GM12878 (cell line): Measurements from ENCODE around the gene ITPRIP. TPM values are rescaled to one million over a fixed set of nuclear protein-coding genes. Genes with fewer than 3 reads are reported as not detected.

ENCODE experiments used
- ATAC-seq: fragments of 200-7000 bp; cut with Tn5 transposase; 3 replicates; pipeline ENCODE4 v1.9.1; 2020; ENCODE audit warnings: mild to moderate bottlenecking, moderate library complexity
- BruUV-seq: library from RNA; stranded (reverse); fragments of 400-500 nt; replicated peaks from 2 replicates; lab custom pipeline; 2021; lab: Mats Ljungman, UMichigan
- CTCF ChIA-PET: fragments of 300-600 bp; sonication (Branson Sonifier 250); formaldehyde crosslinking; extraction: SDS; loops from one replicate; lab custom pipeline; 2021; ENCODE audit warnings: inconsistent platforms; lab: Yijun Ruan, JAX
- POLR2A ChIA-PET: fragments of 350-600 bp; formaldehyde crosslinking; extraction: SDS; loops from one replicate; lab custom pipeline; 2021; ENCODE audit warnings: inconsistent platforms; lab: Charles Lee
- RAD21 ChIA-PET: fragments of 300-600 bp; sonication (Branson Sonifier 250); formaldehyde crosslinking; loops from one replicate; lab custom pipeline; 2023; ENCODE audit warnings: antibody characterized with exemption; ENCODE audit not compliant: unreplicated experiment; lab: Charles Lee
- SMC1A ChIA-PET: fragments of 300-600 bp; sonication (Branson Sonifier 250); formaldehyde crosslinking; loops from one replicate; lab custom pipeline; 2023; ENCODE audit not compliant: unreplicated experiment, uncharacterized antibody; lab: Charles Lee
- DNase-seq: peaks from one replicate; pipeline ENCODE4 v3.0.0-alpha.2; 2011; ENCODE audit warnings: low read depth, low spot score
- FAIRE-seq: peaks from 3 replicates; lab custom pipeline; 2011; peaks lifted over from hg19 to GRCh38; lab: Jason Lieb, UNC
- H2AFZ ChIP-seq: 2 replicates; pipeline ENCODE4 v1.6.0; 2011; ENCODE audit warnings: low read depth, low read length, control low read depth; ENCODE audit not compliant: control insufficient read depth
- H3K27ac ChIP-seq: 2 replicates; pipeline ENCODE4 v1.5.1; 2011; ENCODE audit warnings: control low read depth; ENCODE audit not compliant: control insufficient read depth, insufficient read depth
- H3K27me3 ChIP-seq, 2 experiments: replicated peaks in 1 of 2; 2 replicates each; pipeline versions ENCODE4 v1.6.0 to v1.6.1; 2011; ENCODE audit warnings: low read length in 1 of 2; ENCODE audit not compliant: control insufficient read depth in 2 of 2, insufficient read depth in 2 of 2
- H3K36me3 ChIP-seq, 2 experiments: 2 replicates each; pipeline ENCODE4 v1.5.1; 2011; ENCODE audit warnings: low read length in 1 of 2; ENCODE audit not compliant: control insufficient read depth in 2 of 2, insufficient read depth in 2 of 2
- H3K4me1 ChIP-seq: 2 replicates; pipeline ENCODE4 v1.6.1; 2011; ENCODE audit warnings: mild to moderate bottlenecking, low read length, moderate library complexity, mixed read lengths; ENCODE audit not compliant: control insufficient read depth, insufficient read depth
- H3K4me2 ChIP-seq: 2 replicates; pipeline ENCODE4 v1.6.0; 2011; ENCODE audit warnings: control low read depth; ENCODE audit not compliant: control insufficient read depth, insufficient read depth
- H3K4me3 ChIP-seq: fragments of 200-600 bp; sonication (generic); 2 replicates; pipeline ENCODE4 v1.5.1; 2016
- H3K79me2 ChIP-seq: 2 replicates; pipeline ENCODE4 v1.6.0; 2011; ENCODE audit warnings: low read length; ENCODE audit not compliant: control insufficient read depth, insufficient read depth
- H3K9ac ChIP-seq: 2 replicates; pipeline ENCODE4 v1.8.0; 2011; ENCODE audit warnings: low read length, control low read depth, mixed read lengths; ENCODE audit not compliant: control insufficient read depth, insufficient read depth
- H3K9me3 ChIP-seq: replicated peaks from 3 replicates; pipeline ENCODE4 v1.5.1; 2011; ENCODE audit warnings: mild to moderate bottlenecking, low read length; ENCODE audit not compliant: control insufficient read depth, insufficient read depth
- H4K20me1 ChIP-seq: 2 replicates; pipeline ENCODE4 v1.6.0; 2011; ENCODE audit not compliant: control insufficient read depth, insufficient read depth
- BACH1 ChIP-seq: fragments of 450-650 bp; IDR thresholded peaks from 2 replicates; pipeline ENCODE4 v1.6.1; 2017; ENCODE audit warnings: mild to moderate bottlenecking, borderline replicate concordance
- CHD1 ChIP-seq: IDR thresholded peaks from 2 replicates; pipeline ENCODE4 v1.6.1; 2012; ENCODE audit warnings: low read depth, low read length, improper control_type of control experiment
- IKZF1 ChIP-seq: fragments of 450-650 bp; conservative IDR thresholded peaks from 2 replicates; pipeline ENCODE4 v1.6.1; 2017; ENCODE audit warnings: antibody characterized with exemption, mild to moderate bottlenecking
- JUNB ChIP-seq: IDR thresholded peaks from 2 replicates; pipeline ENCODE4 v1.6.1; 2016; ENCODE audit warnings: antibody characterized with exemption, mild to moderate bottlenecking
- KLF5 ChIP-seq: fragments of 450-650 bp; IDR thresholded peaks from 2 replicates; pipeline ENCODE4 v1.6.1; 2014; ENCODE audit warnings: mild to moderate bottlenecking; ENCODE audit not compliant: partially characterized antibody
- MXI1 ChIP-seq: fragments of 150-350 bp; IDR thresholded peaks from 2 replicates; pipeline ENCODE4 v1.6.1; 2011; ENCODE audit warnings: low read depth, mild to moderate bottlenecking, inconsistent platforms, low read length, improper control_type of control experiment
- PAX5 ChIP-seq: IDR thresholded peaks from 2 replicates; pipeline ENCODE4 v1.6.1; 2011; ENCODE audit warnings: low read depth, low read length, borderline replicate concordance
- SIX5 ChIP-seq: IDR thresholded peaks from 2 replicates; pipeline ENCODE4 v1.6.1; 2011; ENCODE audit warnings: mild to moderate bottlenecking, low read depth, low read length, moderate library complexity; ENCODE audit not compliant: severe bottlenecking
- ZSCAN29 ChIP-seq: fragments of 450-650 bp; IDR thresholded peaks from 2 replicates; pipeline ENCODE4 v1.6.1; 2017; ENCODE audit warnings: mild to moderate bottlenecking, moderate library complexity
- WGBS: methylation state at CpG from one replicate; pipeline ENCODE4 v1.1.6; 2016; ENCODE audit warnings: low lambda C conversion rate; ENCODE audit not compliant: insufficient replicate concordance, insufficient coverage; ENCODE audit errors: missing lambda C conversion rate; 5-methylcytosine and 5-hydroxymethylcytosine counted together
- in situ Hi-C: fragments of 300-500 bp; cut with MboI; formaldehyde crosslinking; loops from 9 replicates; pipeline ENCODE4 v1.14.3; 2018; ENCODE audit warnings: mixed read lengths
- intact Hi-C: fragments of 100-400 bp; cut with micrococcal nuclease; formaldehyde crosslinking; loops from one replicate; pipeline ENCODE4 v1.14.2; 2022; ENCODE audit not compliant: unreplicated experiment
- polyA plus RNA-seq, 11 experiments: library from polyadenylated mRNA; depleted of rRNA in 4 of 11; unstranded in 6 of 11; stranded (reverse) in 5 of 11; fragments of >200 nt; fragmentation: Nextera tagmentation in 4 of 11; fragmentation: Illumina TruSeq in 1 of 11; extraction: Ambion mirVana in 4 of 11; extraction: Trizol in 1 of 11; gene quantifications; 1 replicate in 1 of 11; 2 replicates in 10 of 11; pipeline versions ENCODE4 v1.2.1 to v1.2.3, GENCODE V29; 2011 to 2016; ENCODE audit warnings: inconsistent platforms in 2 of 11, missing spikeins in 2 of 11, low read depth in 1 of 11
- total RNA-seq, 4 experiments: library from RNA; depleted of rRNA in 3 of 4; stranded (reverse); fragments of >200 nt in 3 of 4; fragmentation: Illumina TruSeq in 1 of 4; extraction: Trizol in 1 of 4; gene quantifications; 2 replicates each; pipeline versions ENCODE4 v1.2.1 to v1.2.3, GENCODE V29; 2013 to 2021
- TF ChIP-seq, protein P1 (sequence below): fragments of 450-650 bp; formaldehyde crosslinking; IDR thresholded peaks from 2 replicates; pipeline ENCODE4 v1.4.0; 2020; ENCODE audit warnings: mild to moderate bottlenecking, moderate library complexity
- TF ChIP-seq, protein P2 (sequence below): IDR thresholded peaks from 2 replicates; pipeline ENCODE4 v1.6.1; 2011; ENCODE audit warnings: borderline replicate concordance, low read depth, mild to moderate bottlenecking, moderate library complexity, low read length; ENCODE audit not compliant: insufficient read depth, poor library complexity, severe bottlenecking
- TF ChIP-seq, protein P3 (sequence below): fragments of 450-650 bp; IDR thresholded peaks from 2 replicates; pipeline ENCODE4 v1.6.1; 2017; ENCODE audit warnings: borderline replicate concordance
- TF ChIP-seq, protein P4 (sequence below): fragments of 450-650 bp; IDR thresholded peaks from 2 replicates; pipeline ENCODE4 v1.6.1; 2016; ENCODE audit warnings: mild to moderate bottlenecking

The ITPRIP gene
- total and polyA plus RNA-seq, 10 of the 15 experiments (the other 5 are each of a cell fraction or from before 2014, with no cell fraction given) = 0.82 to 10.4 (median 5.9) TPM

DNA sequence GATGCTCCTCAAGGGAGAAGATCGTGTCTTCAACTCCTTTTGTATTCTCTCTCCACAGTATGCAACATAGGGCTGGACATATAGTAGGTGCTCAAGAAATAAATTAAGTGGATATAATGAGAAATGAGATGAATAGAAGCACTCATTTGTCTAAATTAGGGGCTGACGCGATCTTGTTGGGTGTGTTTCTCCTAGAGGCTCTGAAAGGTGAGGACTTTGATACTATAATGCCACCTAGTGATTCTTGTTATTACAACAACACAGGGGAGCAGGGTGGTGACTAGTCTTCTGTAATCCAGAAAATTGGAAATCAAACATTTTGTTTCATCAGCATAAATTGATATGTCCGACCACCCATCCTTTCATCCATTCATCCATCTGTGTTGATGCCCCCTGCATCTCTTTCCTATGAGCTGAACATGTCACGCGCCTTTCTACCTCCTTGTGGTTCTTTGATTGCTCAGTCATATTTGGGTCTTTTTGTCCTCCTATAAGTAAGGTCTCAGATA lies 11.9 kb upstream of the ITPRIP start (continued):
- TF ChIP-seq, protein P1, sequence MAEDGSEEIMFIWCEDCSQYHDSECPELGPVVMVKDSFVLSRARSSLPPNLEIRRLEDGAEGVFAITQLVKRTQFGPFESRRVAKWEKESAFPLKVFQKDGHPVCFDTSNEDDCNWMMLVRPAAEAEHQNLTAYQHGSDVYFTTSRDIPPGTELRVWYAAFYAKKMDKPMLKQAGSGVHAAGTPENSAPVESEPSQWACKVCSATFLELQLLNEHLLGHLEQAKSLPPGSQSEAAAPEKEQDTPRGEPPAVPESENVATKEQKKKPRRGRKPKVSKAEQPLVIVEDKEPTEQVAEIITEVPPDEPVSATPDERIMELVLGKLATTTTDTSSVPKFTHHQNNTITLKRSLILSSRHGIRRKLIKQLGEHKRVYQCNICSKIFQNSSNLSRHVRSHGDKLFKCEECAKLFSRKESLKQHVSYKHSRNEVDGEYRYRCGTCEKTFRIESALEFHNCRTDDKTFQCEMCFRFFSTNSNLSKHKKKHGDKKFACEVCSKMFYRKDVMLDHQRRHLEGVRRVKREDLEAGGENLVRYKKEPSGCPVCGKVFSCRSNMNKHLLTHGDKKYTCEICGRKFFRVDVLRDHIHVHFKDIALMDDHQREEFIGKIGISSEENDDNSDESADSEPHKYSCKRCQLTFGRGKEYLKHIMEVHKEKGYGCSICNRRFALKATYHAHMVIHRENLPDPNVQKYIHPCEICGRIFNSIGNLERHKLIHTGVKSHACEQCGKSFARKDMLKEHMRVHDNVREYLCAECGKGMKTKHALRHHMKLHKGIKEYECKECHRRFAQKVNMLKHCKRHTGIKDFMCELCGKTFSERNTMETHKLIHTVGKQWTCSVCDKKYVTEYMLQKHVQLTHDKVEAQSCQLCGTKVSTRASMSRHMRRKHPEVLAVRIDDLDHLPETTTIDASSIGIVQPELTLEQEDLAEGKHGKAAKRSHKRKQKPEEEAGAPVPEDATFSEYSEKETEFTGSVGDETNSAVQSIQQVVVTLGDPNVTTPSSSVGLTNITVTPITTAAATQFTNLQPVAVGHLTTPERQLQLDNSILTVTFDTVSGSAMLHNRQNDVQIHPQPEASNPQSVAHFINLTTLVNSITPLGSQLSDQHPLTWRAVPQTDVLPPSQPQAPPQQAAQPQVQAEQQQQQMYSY (CRISPR knock-in tag) = no peak

DNA sequence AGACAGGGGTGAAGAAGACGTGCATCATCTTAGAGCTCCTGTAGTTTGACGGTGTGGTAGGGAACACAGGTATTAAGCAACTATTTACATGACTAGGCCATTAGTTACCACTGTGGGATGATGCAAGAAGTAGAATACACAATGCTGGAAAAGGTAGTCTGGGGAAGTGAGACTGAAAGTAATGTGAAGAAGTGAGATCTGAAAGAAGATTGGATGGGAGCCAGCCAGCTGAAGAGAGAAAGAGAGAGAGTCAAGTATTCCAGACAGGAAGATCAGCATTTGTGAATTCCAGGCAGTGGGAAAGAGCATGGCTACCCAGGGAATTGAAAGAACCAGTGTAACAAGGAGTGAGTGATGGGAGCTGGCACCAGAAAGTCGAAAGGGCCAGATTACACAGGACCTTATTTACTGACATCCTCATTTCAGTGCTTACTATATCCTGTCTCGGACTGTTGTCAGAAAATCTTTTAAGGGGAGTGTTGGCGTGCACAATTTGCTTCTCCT lies 11.4 kb upstream of the ITPRIP start:
- ChIA-PET RAD21 (interaction anchor here (0.8 to 6.8 kb wide), 8 partner anchors 8 to 76 kb away, joined by 3 to 137 read pairs (median 3); no protein-coding TSS in a partner anchor), POLR2A (interaction anchor here (0.9 to 2.2 kb wide), 4 partner anchors 8 to 228 kb away, joined by 3 to 10 read pairs (median 4); partner anchors contain the start of genes ITPRIP and SFR1), SMC1A (interaction anchor here (0.7 to 10.5 kb wide), 12 partner anchors 9 to 75 kb away, joined by 3 to 187 read pairs (median 6); partner anchors contain the start of gene ITPRIP), CTCF (interaction anchor here (0.6 to 12.8 kb wide), 13 partner anchors 8 to 107 kb away, joined by 3 to 419 read pairs (median 25); partner anchors contain the start of genes GSTO1, GSTO2 and ITPRIP)
- 2% methylated on average over 5 of the region's 5 CpGs for WGBS
- no TSS peak for BruUV-seq
- FAIRE-seq = peak; percentile 86
- no peaks in the 10 kb centered on the region for H3K27me3 ChIP-seq
- no peaks in the 10 kb centered on the region for H4K20me1 ChIP-seq
- DNase-seq = peak; percentile 78
- H3K9ac ChIP-seq = no peak overlapping the region
- H3K27ac ChIP-seq = peak overlapping the region; percentile 56
- no peaks in the 10 kb centered on the region for H3K36me3 ChIP-seq
- intact Hi-C loops = loop anchor here (1.0 to 5.0 kb wide), 3 partner anchors 44 to 227 kb away; partner anchors contain the start of gene SFR1
- H3K4me2 ChIP-seq = peak overlapping the region; percentile 80
- in situ Hi-C loops = loop anchor here (5.0 to 10.0 kb wide), 2 partner anchors 37 to 55 kb away; no protein-coding TSS in a partner anchor
- H3K4me3 ChIP-seq = no peak overlapping the region
- no peaks in the 10 kb centered on the region; the same call in 2 of the 3 replicates for H3K9me3 ChIP-seq
- peak; percentile 78 for ATAC-seq
- H3K4me1 ChIP-seq = peaks cover 51% of the 10 kb centered on the region
- H3K79me2 ChIP-seq = no peaks in the 10 kb centered on the region
- no peak overlapping the region; the same call in 1 of the 2 replicates for H2AFZ ChIP-seq
- TF ChIP-seq CHD1 (no peak), MXI1 (peak; percentile 35; the same call in 1 of the 2 replicates), JUNB (peak; percentile 57), PAX5 (peak; percentile 61; the same call in 1 of the 2 replicates), ZSCAN29 (no peak), BACH1 (peak; percentile 42; the same call in 1 of the 2 replicates), IKZF1 (peak; percentile 97), KLF5 (no peak), SIX5 (no peak)
- TF ChIP-seq, protein P2, sequence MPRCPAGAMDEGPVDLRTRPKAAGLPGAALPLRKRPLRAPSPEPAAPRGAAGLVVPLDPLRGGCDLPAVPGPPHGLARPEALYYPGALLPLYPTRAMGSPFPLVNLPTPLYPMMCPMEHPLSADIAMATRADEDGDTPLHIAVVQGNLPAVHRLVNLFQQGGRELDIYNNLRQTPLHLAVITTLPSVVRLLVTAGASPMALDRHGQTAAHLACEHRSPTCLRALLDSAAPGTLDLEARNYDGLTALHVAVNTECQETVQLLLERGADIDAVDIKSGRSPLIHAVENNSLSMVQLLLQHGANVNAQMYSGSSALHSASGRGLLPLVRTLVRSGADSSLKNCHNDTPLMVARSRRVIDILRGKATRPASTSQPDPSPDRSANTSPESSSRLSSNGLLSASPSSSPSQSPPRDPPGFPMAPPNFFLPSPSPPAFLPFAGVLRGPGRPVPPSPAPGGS = no peak
- TF ChIP-seq, protein P3, sequence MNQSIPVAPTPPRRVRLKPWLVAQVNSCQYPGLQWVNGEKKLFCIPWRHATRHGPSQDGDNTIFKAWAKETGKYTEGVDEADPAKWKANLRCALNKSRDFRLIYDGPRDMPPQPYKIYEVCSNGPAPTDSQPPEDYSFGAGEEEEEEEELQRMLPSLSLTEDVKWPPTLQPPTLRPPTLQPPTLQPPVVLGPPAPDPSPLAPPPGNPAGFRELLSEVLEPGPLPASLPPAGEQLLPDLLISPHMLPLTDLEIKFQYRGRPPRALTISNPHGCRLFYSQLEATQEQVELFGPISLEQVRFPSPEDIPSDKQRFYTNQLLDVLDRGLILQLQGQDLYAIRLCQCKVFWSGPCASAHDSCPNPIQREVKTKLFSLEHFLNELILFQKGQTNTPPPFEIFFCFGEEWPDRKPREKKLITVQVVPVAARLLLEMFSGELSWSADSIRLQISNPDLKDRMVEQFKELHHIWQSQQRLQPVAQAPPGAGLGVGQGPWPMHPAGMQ = no peak
- TF ChIP-seq, protein P4, sequence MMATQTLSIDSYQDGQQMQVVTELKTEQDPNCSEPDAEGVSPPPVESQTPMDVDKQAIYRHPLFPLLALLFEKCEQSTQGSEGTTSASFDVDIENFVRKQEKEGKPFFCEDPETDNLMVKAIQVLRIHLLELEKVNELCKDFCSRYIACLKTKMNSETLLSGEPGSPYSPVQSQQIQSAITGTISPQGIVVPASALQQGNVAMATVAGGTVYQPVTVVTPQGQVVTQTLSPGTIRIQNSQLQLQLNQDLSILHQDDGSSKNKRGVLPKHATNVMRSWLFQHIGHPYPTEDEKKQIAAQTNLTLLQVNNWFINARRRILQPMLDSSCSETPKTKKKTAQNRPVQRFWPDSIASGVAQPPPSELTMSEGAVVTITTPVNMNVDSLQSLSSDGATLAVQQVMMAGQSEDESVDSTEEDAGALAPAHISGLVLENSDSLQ = peak; percentile 13; the same call in 1 of the 2 replicates
